ENCODE measurements around the gene ITPKA. TPM values are rescaled to one million over a fixed set of nuclear protein-coding genes. Genes with fewer than 3 reads are reported as not detected.

The ITPKA gene
- total and polyA plus RNA-seq, 2 of the 13 experiments (the other 11 are each of a cell fraction or from before 2014, with no cell fraction given): 13.2 to 41.3 TPM

DNA sequence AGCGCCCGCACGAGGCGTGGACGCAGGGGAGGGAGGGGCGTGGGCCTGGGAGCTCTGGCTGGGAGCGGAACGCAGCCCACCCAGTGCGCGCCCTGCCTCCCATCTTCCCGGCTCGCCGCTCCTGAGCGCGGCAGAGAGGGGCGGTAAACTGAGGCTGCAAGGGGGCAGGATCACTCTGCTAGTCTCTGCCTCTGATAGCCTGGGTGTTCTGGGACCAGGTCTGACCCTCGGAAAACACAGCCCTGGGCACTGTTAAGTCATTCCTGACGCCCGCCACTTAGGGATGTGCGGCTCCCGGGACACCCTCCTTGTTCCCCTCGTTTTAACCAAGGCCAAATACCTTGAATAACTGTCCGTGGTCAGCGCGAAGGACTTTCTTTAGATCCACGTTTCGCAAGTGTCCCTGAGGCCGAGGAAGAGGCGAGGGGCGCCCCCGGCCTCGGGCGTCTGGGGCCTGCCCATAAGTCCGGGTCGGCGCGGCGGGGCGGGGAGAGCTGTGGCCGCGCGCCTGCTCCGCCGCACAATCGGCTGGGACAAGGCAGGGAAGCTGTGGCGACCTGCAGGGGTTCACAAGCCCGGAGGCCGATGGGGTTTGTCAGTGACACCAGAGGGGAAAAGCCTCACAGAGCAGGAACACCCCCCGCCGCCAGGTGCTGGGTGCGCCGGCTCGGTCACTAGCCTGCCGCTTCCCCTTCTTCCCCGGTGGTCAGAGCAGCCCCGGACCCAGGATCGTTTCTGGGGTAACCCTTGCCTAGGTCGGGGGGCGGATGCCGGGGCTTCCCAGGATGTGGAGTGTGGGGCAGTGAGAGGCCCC is 1.5 kb downstream of the ITPKA start (continued):
- TF ChIP-seq, protein P1, sequence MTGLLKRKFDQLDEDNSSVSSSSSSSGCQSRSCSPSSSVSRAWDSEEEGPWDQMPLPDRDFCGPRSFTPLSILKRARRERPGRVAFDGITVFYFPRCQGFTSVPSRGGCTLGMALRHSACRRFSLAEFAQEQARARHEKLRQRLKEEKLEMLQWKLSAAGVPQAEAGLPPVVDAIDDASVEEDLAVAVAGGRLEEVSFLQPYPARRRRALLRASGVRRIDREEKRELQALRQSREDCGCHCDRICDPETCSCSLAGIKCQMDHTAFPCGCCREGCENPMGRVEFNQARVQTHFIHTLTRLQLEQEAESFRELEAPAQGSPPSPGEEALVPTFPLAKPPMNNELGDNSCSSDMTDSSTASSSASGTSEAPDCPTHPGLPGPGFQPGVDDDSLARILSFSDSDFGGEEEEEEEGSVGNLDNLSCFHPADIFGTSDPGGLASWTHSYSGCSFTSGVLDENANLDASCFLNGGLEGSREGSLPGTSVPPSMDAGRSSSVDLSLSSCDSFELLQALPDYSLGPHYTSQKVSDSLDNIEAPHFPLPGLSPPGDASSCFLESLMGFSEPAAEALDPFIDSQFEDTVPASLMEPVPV (CRISPR knock-in tag; IDR thresholded peaks at IDR 0.05): no peak
- TF ChIP-seq KDM2A (CRISPR knock-in tag; IDR thresholded peaks at IDR 0.05; ENCODE audit: borderline replicate concordance, low read depth) (no peak), KLF11 (CRISPR knock-in tag; IDR thresholded peaks at IDR 0.05) (0 out of 2 replicates have a peak, but pooled peaks have one; percentile 3), ZNF367 (CRISPR knock-in tag; IDR thresholded peaks at IDR 0.05; ENCODE audit: borderline replicate concordance) (no peak), KLF6 (CRISPR knock-in tag; IDR thresholded peaks at IDR 0.05) (no peak), GZF1 (CRISPR knock-in tag; IDR thresholded peaks at IDR 0.05) (no peak), ZNF737 (CRISPR knock-in tag; IDR thresholded peaks at IDR 0.05; ENCODE audit: borderline replicate concordance) (no peak), ZNF619 (CRISPR knock-in tag; IDR thresholded peaks at IDR 0.05) (no peak; the same call in 1 of the 2 replicates), ZNF143 (CRISPR knock-in tag; IDR thresholded peaks at IDR 0.05) (no peak), SALL1 (CRISPR knock-in tag; IDR thresholded peaks at IDR 0.05) (peak; percentile 20; the same call in 1 of the 2 replicates), PPARG (CRISPR knock-in tag; conservative IDR thresholded peaks at IDR 0.05) (no peak), ZFP36L1 (CRISPR knock-in tag; IDR thresholded peaks at IDR 0.05) (no peak), ZNF850 (CRISPR knock-in tag; conservative IDR thresholded peaks at IDR 0.05) (0 out of 2 replicates have a peak, but pooled peaks have one; percentile 14), ZNF510 (CRISPR knock-in tag; IDR thresholded peaks at IDR 0.05; ENCODE audit: low read depth) (no peak), ETV5 (CRISPR knock-in tag; IDR thresholded peaks at IDR 0.05; ENCODE audit: borderline replicate concordance) (no peak), MAFK (conservative IDR thresholded peaks at IDR 0.05 in 1 of 2, IDR thresholded peaks at IDR 0.05 in 1 of 2; ENCODE audit: low read length in 2 of 2) (no peak), ZNF44 (CRISPR knock-in tag; IDR thresholded peaks at IDR 0.05) (no peak), MAFF (IDR thresholded peaks at IDR 0.05; ENCODE audit: low read depth, low read length) (no peak), AGO1 (IDR thresholded peaks at IDR 0.05; ENCODE audit: low read depth, low read length, poor library complexity, severe bottlenecking) (peak; percentile 28), RNF2 (conservative IDR thresholded peaks at IDR 0.05; ENCODE audit: low read depth) (no peak), JARID2 (CRISPR knock-in tag; IDR thresholded peaks at IDR 0.05; ENCODE audit: insufficient replicate concordance) (no peak), ZNF234 (CRISPR knock-in tag; conservative IDR thresholded peaks at IDR 0.05) (no peak), PLRG1 (conservative IDR thresholded peaks at IDR 0.05) (no peak), MYC (CRISPR knock-in tag; IDR thresholded peaks at IDR 0.05; ENCODE audit: borderline replicate concordance) (no peak; the same call in 1 of the 2 replicates)
